Stimulated activated CD4-positive, alpha-beta T cell treated with anti-CD3 and anti-CD28 coated beads, Interleukin-12 subunit alpha, Interleukin-12 subunit beta, amount 100 ng/mL, for 24 hours (primary cell): ENCODE data around the gene TRMT6.

Source experiments
- DNase-seq, 2 experiments: peaks; one replicate each; pipeline ENCODE4 v3.0.0-alpha.2; 2020; ENCODE audit warnings: low read depth in 2 of 2

The TRMT6 gene

GRCh38 chr20:5899444-5899843, 50.9 kb downstream of the TRMT6 start:
- no peak for DNase-seq

DNA sequence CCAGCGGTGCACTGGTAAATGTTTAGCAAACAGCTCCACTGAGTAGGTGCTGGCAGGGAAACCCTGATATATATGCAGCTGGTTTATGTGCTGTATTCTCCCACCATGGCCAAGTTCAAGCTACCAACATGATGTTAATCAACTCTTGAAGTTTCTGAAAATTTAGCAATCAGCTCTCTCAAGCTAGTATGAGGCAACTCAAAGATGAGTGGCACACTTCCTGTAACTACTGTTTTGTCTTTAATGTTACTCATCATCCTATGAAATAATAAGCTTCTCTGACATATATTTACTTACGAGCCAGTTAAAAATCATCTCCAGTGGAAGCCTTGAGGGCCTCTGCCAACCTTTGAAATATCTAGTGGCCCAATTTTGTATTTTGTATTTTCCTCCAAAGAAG, 54.7 kb downstream of the TRMT6 start:
- no peak for DNase-seq

- DNase-seq: no peak
Measured at GRCh38 chr20:5893621-5894020, 56.7 kb downstream of the TRMT6 start.

- DNase-seq: no peak
Measured at GRCh38 chr20:5893052-5893451, 57.3 kb downstream of the TRMT6 start.

DNA sequence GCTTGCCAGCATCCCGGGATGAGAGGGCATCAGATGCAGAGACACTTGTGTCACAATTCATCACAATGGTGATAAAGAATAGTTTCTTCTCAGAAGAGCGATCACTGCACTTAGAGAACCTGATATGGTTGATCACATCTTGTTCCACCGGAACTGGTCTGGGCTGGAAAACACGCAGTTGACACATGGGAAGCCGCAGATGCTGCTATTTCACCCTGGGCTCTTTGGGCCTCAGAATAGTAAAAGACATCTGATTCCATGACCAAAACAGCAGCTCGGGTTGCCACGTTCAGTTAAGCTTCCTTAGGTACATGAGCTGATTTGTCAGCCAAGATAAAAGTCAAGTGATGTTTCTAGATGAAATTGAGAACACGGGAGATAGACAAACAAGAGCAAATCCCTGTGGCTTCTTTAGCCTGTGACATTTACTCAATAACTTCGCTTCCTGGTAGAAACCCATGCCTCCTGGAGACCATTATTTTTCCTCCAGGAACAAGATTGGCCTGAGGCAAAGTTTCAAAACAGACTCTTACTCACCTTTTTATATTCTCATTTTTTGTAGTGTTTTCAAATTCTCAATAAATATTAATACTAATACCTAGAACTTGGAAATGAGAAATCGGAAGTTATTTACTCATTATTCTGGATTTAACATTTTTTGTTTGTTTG, 59.4 kb downstream of the TRMT6 start:
- no peak for DNase-seq

DNA sequence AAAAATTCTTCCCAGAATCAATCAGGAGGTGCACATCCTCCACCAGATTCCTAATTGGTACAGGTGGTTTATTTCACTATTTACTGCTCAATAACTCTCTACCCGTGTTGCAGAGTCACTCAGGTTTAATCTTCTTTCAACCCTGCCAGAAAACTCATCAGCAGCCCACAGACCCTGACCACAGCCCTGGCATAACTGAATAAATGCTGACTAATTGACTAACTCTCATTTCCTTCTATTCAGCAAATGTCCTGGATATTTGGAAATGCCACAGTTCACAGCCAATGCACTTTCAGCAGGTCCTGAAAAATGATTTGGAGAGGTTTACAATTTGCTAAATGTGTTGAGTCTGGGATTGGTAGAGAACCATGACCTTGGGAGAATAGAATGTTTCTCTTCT, 62.3 kb downstream of the TRMT6 start:
- DNase-seq: no peak

DNA sequence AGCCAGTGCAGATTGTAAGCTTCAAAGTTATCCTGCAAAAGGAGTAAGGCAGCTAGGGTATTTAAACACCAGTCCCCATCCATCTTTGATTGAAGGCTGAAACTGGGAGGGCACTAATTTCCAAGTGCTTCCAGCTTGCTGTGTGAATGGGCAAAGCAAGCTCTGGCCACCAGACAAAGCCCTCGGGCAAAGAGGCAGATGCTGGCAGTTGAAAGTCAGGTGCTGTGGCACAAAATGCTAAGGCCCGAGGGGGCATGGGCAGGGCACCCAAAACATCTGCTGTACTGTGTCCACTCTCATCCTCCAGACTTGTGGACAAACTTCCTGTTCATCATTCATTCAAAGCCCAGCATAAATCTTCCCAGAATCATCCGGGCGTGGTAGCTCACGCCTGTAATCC, 62.9 kb downstream of the TRMT6 start:
- DNase-seq: no peak
